GM06990 (cell line): ENCODE results near the gene RHOT1.

Experiments used
- DNase-seq: peaks from one replicate; pipeline ENCODE4 v3.0.0-alpha.2; 2011; ENCODE audit not compliant: insufficient read length; ENCODE audit errors: extremely low read depth
- H3K27me3 ChIP-seq: replicated peaks from 2 replicates; pipeline ENCODE4 v1.6.0; 2011; ENCODE audit warnings: low read length; ENCODE audit not compliant: control insufficient read depth, insufficient read depth
- H3K36me3 ChIP-seq: 2 replicates; pipeline ENCODE4 v1.5.1; 2011; ENCODE audit warnings: low read length; ENCODE audit not compliant: control insufficient read depth, insufficient read depth
- H3K4me3 ChIP-seq: replicated peaks from 2 replicates; pipeline ENCODE4 v1.5.1; 2011; ENCODE audit warnings: low read depth, mild to moderate bottlenecking, control low read depth, low read length
- CTCF ChIP-seq: IDR thresholded peaks from 2 replicates; pipeline ENCODE4 v1.5.1; 2011; ENCODE audit warnings: low read length, control low read depth, mild to moderate bottlenecking, inconsistent platforms; ENCODE audit not compliant: insufficient read depth, poor library complexity, severe bottlenecking

RHOT1 gene

GRCh38 chr17:32240750-32241149, 98.4 kb downstream of the RHOT1 start:
- H3K36me3 ChIP-seq, result no peaks in the 10 kb centered on the region
- no peak for DNase-seq
- no peak overlapping the region for H3K4me3 ChIP-seq
- no peak for TF ChIP-seq CTCF
- H3K27me3 ChIP-seq, result no peaks in the 10 kb centered on the region

- Histone ChIP-seq H3K36me3 (no peaks in the 10 kb centered on the region), H3K27me3 (no peaks in the 10 kb centered on the region), H3K4me3 (no peak overlapping the region)
- no peak for DNase-seq
- TF ChIP-seq CTCF, result no peak
Observed at GRCh38 chr17:32241640-32242039, 99.3 kb downstream of the RHOT1 start.

DNA sequence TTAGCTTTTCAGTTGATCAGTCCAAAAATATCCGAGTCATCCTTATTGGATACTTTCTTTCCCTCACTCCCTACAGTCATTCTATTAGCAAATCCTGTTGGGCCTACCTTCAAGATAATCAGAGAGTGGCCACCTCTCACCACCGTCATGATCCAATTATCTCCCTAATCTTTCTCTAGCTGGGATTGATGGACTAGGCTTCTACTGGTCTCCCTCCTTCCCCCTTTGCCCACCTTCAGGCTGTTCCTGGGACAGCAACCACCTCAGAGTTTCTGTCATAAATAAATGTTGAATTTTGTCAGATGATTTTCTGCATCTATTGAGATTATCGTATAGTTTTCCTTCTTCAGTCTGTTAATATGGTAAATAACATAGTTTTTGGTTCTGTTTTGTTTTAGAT, 107.2 kb downstream of the RHOT1 start:
- DNase-seq, result no peak
- TF ChIP-seq CTCF, result no peak
- Histone ChIP-seq H3K36me3 (no peaks in the 10 kb centered on the region), H3K27me3 (no peaks in the 10 kb centered on the region), H3K4me3 (no peak overlapping the region)

DNA sequence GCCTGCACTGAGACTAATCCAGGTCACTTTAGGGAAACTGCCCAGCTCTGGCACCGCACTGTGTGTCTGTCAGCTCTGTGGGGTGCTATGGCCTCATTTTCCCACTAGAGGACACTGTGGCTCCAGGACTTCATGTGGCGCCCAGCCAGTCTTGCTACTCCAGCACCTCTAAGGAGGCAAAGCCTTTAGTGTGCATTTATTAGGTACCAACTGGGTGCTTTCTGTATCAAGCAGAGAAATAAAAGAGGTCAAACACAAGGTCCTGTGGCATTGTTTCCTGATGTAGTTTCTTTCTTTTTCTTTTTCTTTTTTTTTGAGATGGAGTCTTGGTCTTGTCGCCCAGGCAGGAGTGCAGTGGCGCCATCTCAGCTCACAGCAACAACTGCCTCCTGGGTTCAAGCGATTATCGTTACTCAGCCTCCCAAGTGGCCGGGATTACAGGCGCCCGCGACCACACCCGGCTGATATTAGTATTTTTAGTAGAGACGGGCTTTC, 110.9 kb downstream of the RHOT1 start:
- peak; percentile 33 for DNase-seq
- Histone ChIP-seq H3K36me3 (no peaks in the 10 kb centered on the region), H3K27me3 (no peaks in the 10 kb centered on the region), H3K4me3 (no peak overlapping the region)
- peak; percentile 99 for TF ChIP-seq CTCF

DNA sequence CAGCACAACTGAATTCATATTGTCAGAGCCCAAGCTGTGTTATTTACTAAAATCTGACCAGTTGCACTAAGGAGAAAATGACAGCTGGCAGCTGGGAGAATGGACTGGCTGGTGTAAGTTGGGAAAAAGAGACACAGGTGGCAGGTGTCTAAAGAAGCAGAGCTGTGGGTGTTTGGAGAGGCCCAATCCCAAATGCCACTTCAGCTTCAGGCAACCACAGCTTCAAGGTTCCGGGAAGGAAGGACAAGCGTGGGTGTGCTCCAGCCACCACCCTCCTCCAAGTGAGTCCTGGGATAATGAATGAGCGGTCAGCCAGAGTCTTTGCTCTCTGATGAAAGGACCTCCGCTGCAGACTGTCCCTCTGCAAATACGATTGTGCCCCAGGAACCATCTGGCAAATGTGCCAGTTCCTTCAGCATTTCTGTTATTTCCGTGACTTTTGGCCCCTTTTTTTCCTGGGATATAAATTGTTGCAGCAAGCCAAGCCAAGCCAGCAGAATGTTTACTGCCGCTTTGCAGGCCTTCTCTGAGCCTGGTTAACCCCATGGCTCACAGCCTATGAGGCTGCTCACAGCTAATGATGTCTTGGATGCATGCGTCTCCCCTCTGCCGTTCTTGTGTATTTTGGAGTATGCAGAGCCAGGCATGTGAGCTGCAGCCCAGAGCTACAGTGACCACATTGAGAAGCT, 113.9 kb downstream of the RHOT1 start:
- H3K4me3 ChIP-seq, result no peak overlapping the region
- TF ChIP-seq CTCF, result no peak
- no peaks in the 10 kb centered on the region for H3K36me3 ChIP-seq
- peaks cover 1% of the 10 kb centered on the region; the same call in 1 of the 2 replicates for H3K27me3 ChIP-seq
- no peak for DNase-seq

DNA sequence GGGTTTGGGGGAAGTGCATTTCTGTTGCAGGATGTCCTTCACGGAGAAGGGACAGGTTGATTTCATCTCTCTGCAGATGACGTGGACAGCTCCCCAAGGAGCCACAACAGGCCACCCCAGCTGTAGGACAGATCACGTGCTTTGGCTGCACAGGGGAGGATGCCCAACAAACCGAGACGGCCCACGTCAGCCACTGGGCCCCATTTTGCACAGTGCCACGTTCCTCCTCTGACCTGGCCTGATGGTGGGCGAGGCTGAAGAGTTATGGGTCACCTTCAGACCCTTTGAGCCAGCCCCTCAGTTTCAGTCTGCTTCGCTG, 114.4 kb downstream of the RHOT1 start:
- no peak overlapping the region for H3K4me3 ChIP-seq
- no peak for DNase-seq

More for the DNA sequence above, 114.4 kb downstream of the RHOT1 start:
- Histone ChIP-seq H3K36me3 (no peaks in the 10 kb centered on the region), H3K27me3 (peaks cover 1% of the 10 kb centered on the region; the same call in 1 of the 2 replicates)
- TF ChIP-seq CTCF, result no peak
